ENCODE data around the gene PRPF6.

GRCh38 chr20:63979229-63979556 lies 1.7 kb upstream of the PRPF6 start:
- no peak for TF ChIP-seq CTCF (IDR thresholded peaks at IDR 0.05; ENCODE audit: poor library complexity, severe bottlenecking)
- no peak for TF ChIP-seq EZH2 (IDR thresholded peaks at IDR 0.05; ENCODE audit: borderline replicate concordance, insufficient read depth, low read length, poor library complexity, severe bottlenecking)
- TF ChIP-seq SMC3 (conservative IDR thresholded peaks at IDR 0.05; ENCODE audit: poor library complexity), result no peak
- no peak for TF ChIP-seq EP300 (conservative IDR thresholded peaks at IDR 0.05; ENCODE audit: poor library complexity, severe bottlenecking)
